Lung (tissue), 12 donors: ENCODE data around the gene CARMIL3. TPM values are rescaled to one million over a fixed set of nuclear protein-coding genes. Genes with fewer than 3 reads are reported as not detected.

ENCODE experiments used
- ATAC-seq: fragments of 200-7000 bp; cut with Tn5 transposase; one replicate; pipeline ENCODE4 v1.9.1; 2020; ENCODE audit warnings: moderate number of reproducible peaks; ENCODE audit not compliant: insufficient read depth, low FRiP score
- DNase-seq, 3 donors: peaks; one replicate each; pipeline ENCODE4 v3.0.0-alpha.2; 2013 to 2017
- H3K27ac ChIP-seq, 2 donors: one replicate each; pipeline ENCODE4 v1.5.1; 2013; ENCODE audit warnings: mild to moderate bottlenecking in 2 of 2, moderate library complexity in 2 of 2, control low read depth in 1 of 2, inconsistent platforms in 1 of 2, low read depth in 1 of 2, low read length in 1 of 2
- H3K27me3 ChIP-seq, 3 donors: one replicate each; pipeline ENCODE4 v1.5.1; 2013; ENCODE audit warnings: low read length in 2 of 3; ENCODE audit not compliant: control insufficient read depth in 3 of 3, insufficient read depth in 3 of 3
- H3K36me3 ChIP-seq, 4 donors: one replicate each; pipeline ENCODE4 v1.5.1; 2013; ENCODE audit warnings: low read length in 4 of 4, mild to moderate bottlenecking in 1 of 4, moderate library complexity in 1 of 4; ENCODE audit not compliant: control insufficient read depth in 4 of 4, insufficient read depth in 4 of 4
- H3K4me1 ChIP-seq, 5 donors: one replicate each; pipeline ENCODE4 v1.5.1; 2013; ENCODE audit warnings: low read length in 5 of 5, mild to moderate bottlenecking in 2 of 5, moderate library complexity in 1 of 5; ENCODE audit not compliant: control insufficient read depth in 5 of 5, insufficient read depth in 5 of 5
- H3K4me3 ChIP-seq: one replicate; pipeline ENCODE4 v1.5.1; 2013; ENCODE audit warnings: mild to moderate bottlenecking, control low read depth, moderate library complexity
- H3K9ac ChIP-seq, 2 donors: one replicate each; pipeline ENCODE4 v1.5.1; 2013; ENCODE audit warnings: low read length in 2 of 2, control low read depth in 1 of 2; ENCODE audit not compliant: insufficient read depth in 1 of 2
- H3K9me3 ChIP-seq, 4 donors: one replicate each; pipeline ENCODE4 v1.5.1; 2013; ENCODE audit warnings: low read length in 3 of 4, mild to moderate bottlenecking in 1 of 4, moderate library complexity in 1 of 4; ENCODE audit not compliant: control insufficient read depth in 4 of 4, insufficient read depth in 3 of 4
- WGBS, 2 donors: extraction: QIAGEN DNeasy Blood & Tissue Kit; methylation state at CpG; one replicate each; pipeline ENCODE4 v1.1.7; 2013; 5-methylcytosine and 5-hydroxymethylcytosine counted together
- polyA plus RNA-seq, 2 donors: library from polyadenylated mRNA; stranded (reverse); fragments of 200-250 nt; gene quantifications; one replicate each; pipeline ENCODE4 v1.2.1, GENCODE V29; 2013
- total RNA-seq, 2 donors: library from RNA; depleted of rRNA in 1 of 2; stranded (reverse); fragments of >200 nt in 1 of 2; gene quantifications; one replicate each; pipeline ENCODE4 v1.2.1, GENCODE V29; 2014 to 2021
- TF ChIP-seq, protein P1 (sequence below): IDR thresholded peaks from 2 replicates; pipeline ENCODE4 v1.5.1; 2012; ENCODE audit warnings: mild to moderate bottlenecking; ENCODE audit errors: control extremely low read depth, extremely low read depth
- donor health status: control.
- donor health status: control.
- donor health status: Bipolar disorder and iron deficiency.
- donor health status: healthy.
- donor health status: DM: yes; HTN: yes; CAD: no.

Gene CARMIL3
- total and polyA plus RNA-seq, 4 donors = 0.37 to 2.4 (median 0.78) TPM

DNA sequence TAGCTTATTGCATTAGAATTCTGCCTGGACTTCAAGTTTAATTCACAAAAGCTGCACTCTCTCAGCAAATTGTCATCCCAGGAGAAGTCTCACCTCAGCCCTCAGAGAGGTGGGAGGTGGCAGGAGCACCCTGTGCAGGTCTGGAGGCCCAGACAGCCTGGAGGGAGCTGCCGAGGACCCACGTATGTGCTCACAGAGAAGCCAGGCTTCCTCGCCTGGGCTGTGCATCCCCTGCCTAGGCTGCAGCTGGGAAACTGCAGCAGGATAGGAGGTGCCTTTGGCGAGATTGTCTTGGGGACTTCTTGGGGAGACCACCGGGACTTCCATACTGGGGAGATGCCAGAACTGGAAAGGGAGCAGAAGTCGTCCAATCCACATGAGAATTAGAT is 28.3 kb downstream of the CARMIL3 start:
- H3K9ac ChIP-seq = no peak overlapping the region
- H3K27me3 ChIP-seq = peaks cover 0 to 14% (median 12%) of the 10 kb centered on the region in 3 donors
- no peak overlapping the region for H3K4me3 ChIP-seq
- no peak for DNase-seq
- 75 to 83% methylated on average over 6 of the region's 6 CpGs for WGBS, 2 donors
- H3K4me1 ChIP-seq = peaks cover 0 to 9% (median 3%) of the 10 kb centered on the region in 5 donors
- no peaks in the 10 kb centered on the region for H3K9me3 ChIP-seq
- ATAC-seq = no peak
- no peak overlapping the region for H3K27ac ChIP-seq
- TF ChIP-seq, protein P1, sequence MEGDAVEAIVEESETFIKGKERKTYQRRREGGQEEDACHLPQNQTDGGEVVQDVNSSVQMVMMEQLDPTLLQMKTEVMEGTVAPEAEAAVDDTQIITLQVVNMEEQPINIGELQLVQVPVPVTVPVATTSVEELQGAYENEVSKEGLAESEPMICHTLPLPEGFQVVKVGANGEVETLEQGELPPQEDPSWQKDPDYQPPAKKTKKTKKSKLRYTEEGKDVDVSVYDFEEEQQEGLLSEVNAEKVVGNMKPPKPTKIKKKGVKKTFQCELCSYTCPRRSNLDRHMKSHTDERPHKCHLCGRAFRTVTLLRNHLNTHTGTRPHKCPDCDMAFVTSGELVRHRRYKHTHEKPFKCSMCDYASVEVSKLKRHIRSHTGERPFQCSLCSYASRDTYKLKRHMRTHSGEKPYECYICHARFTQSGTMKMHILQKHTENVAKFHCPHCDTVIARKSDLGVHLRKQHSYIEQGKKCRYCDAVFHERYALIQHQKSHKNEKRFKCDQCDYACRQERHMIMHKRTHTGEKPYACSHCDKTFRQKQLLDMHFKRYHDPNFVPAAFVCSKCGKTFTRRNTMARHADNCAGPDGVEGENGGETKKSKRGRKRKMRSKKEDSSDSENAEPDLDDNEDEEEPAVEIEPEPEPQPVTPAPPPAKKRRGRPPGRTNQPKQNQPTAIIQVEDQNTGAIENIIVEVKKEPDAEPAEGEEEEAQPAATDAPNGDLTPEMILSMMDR = no peak
- H3K36me3 ChIP-seq = no peaks in the 10 kb centered on the region

DNA sequence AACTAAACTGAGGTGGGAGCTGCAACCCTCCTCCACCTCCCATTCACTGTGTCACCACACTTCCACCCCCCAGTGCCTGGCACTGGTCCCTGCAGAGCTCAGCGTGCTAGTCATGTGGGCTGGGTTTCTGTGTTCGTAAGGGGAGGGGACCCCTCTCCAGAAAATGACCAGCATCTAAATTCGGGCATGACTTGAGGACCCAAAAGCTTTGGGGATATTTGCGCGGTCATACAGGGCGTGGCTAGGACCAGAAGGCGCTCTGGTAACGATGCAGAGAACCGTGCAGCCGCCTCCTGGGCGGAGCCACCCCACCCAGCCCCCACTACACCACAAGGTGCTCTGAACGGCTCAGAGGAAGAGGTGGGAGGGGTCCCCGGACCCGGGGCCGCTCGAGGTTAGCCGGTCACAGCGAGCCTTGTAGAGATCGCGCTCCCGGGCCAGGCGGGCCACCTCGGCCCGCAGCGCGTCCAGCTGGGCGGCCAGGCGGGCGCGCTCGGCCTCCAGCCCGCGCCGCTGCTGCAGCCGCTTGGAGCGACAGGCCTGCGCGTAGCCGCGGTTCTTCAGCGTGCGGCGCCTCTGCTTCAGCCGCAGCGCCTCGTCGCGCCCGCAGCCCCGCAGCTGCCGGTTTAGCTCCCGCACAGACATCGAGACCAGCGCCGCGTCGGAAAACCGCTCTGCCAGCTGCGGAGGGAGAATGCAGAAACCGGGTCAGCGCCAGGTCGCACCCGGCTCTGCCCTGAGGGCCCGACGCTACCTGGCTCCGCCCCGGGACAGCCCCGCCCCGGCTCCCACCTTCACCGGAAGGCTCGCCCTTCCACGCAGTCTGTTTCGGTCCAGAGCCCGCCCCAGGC is 29.3 kb downstream of the CARMIL3 start:
- H3K36me3 ChIP-seq = no peaks in the 10 kb centered on the region
- WGBS, 2 donors = 0% methylated on average over 63 to 74 of the region's 74 CpGs
- H3K27me3 ChIP-seq = peaks cover 0 to 14% (median 12%) of the 10 kb centered on the region in 3 donors
- TF ChIP-seq, protein P1 = no peak
- peak; percentile 88 for ATAC-seq
- H3K27ac ChIP-seq = peak overlapping the region in 1 of 2 donors; percentile 64
- peaks cover 0 to 9% (median 3%) of the 10 kb centered on the region in 5 donors for H3K4me1 ChIP-seq
- peak; percentile 42 to 56 (median 50) for DNase-seq
- H3K4me3 ChIP-seq = peak overlapping the region; percentile 49
- no peak overlapping the region for H3K9ac ChIP-seq
- H3K9me3 ChIP-seq = no peaks in the 10 kb centered on the region

DNA sequence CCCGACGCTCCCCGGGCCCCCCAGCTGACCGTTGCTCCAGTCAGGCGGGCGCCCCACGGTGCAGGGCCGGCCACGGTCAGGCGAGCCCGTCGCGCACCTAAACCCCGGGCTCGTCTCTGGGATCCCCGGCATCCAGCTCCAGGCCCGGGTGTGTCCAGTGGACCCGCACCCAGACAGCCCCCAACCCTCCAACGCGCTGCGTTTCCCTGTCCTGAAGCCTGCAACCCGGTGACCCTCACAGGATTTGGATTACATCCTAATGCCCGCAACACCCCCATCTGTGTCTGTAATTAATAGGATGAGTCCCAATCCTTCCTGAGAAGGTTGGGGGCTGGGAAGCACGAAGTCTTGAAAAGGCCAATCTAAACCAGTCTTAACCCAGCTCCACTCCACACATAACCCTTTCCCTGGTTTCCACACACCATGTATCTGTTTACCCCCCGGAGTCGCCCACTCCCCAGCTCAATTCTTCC is 30.0 kb downstream of the CARMIL3 start:
- 24 to 26% methylated on average over 26 of the region's 26 CpGs for WGBS, 2 donors
- ATAC-seq = no peak
- Histone ChIP-seq H3K27ac (peak overlapping the region in 1 of 2 donors; percentile 64), H3K36me3 (no peaks in the 10 kb centered on the region), H3K9me3 (no peaks in the 10 kb centered on the region), H3K9ac (no peak overlapping the region), H3K4me3 (no peak overlapping the region), H3K4me1 (peaks cover 0 to 9% (median 3%) of the 10 kb centered on the region in 5 donors), H3K27me3 (peaks cover 0 to 14% (median 12%) of the 10 kb centered on the region in 3 donors)
- no peak for DNase-seq
- TF ChIP-seq, protein P1 = no peak
